ENCODE measurements around the gene NRG4.
"Not testable (repeated sequence)": the region's sequence is repeated elsewhere in the genome, so short reads cannot be mapped to it uniquely, and the experiment has no call there.

NRG4 gene

GRCh38 chr15:75992897-75993296 is 19.3 kb downstream of the NRG4 start:
- DNase-seq = no peak

GRCh38 chr15:75989875-75990274 is 22.3 kb downstream of the NRG4 start:
- DNase-seq = no peak

GRCh38 chr15:75989045-75989444 is 23.2 kb downstream of the NRG4 start:
- no peak for DNase-seq

GRCh38 chr15:75985971-75986370 is 26.3 kb downstream of the NRG4 start:
- DNase-seq = no peak

GRCh38 chr15:75984706-75985105 is 27.5 kb downstream of the NRG4 start:
- not testable (repeated sequence) for DNase-seq

GRCh38 chr15:75982468-75982867 is 29.8 kb downstream of the NRG4 start:
- DNase-seq = no peak

- DNase-seq = no peak
Observed at GRCh38 chr15:75981149-75981815, 30.9 kb downstream of the NRG4 start.

GRCh38 chr15:75976766-75977165 is 35.5 kb downstream of the NRG4 start:
- DNase-seq = not testable (repeated sequence)

- no peak for DNase-seq
Observed at GRCh38 chr15:75966073-75966472, 46.2 kb downstream of the NRG4 start.

- DNase-seq = no peak
Observed at GRCh38 chr15:75961331-75961730, 50.9 kb downstream of the NRG4 start.

GRCh38 chr15:75955720-75956119 is 56.5 kb downstream of the NRG4 start:
- no peak for DNase-seq

- DNase-seq = no peak
Observed at GRCh38 chr15:75952525-75952924, 59.7 kb downstream of the NRG4 start.

GRCh38 chr15:75948761-75949296 is 63.4 kb downstream of the NRG4 start:
- no peak for DNase-seq

- no peak for DNase-seq
Observed at GRCh38 chr15:75947092-75947491, 65.1 kb downstream of the NRG4 start.

GRCh38 chr15:75945953-75946352 is 66.3 kb downstream of the NRG4 start:
- DNase-seq = no peak

GRCh38 chr15:75943713-75944215 is 68.5 kb downstream of the NRG4 start:
- DNase-seq = no peak

- DNase-seq = no peak
Observed at GRCh38 chr15:75943246-75943645, 69.0 kb downstream of the NRG4 start.

GRCh38 chr15:75942464-75942863 is 69.8 kb downstream of the NRG4 start:
- no peak for DNase-seq

GRCh38 chr15:75930866-75931265 is 81.4 kb downstream of the NRG4 start:
- DNase-seq = no peak

- no peak for DNase-seq
Observed at GRCh38 chr15:75929799-75930565, 82.2 kb downstream of the NRG4 start.

- no peak for DNase-seq
Observed at GRCh38 chr15:75928680-75929608, 83.3 kb downstream of the NRG4 start.

- DNase-seq = no peak
Observed at GRCh38 chr15:75927601-75928000, 84.6 kb downstream of the NRG4 start.

- DNase-seq = no peak
Observed at GRCh38 chr15:75926931-75927330, 85.3 kb downstream of the NRG4 start.
